Fibroblast of lung (primary cell): ENCODE data around the gene TMEM9.

ENCODE experiments used
- CTCF ChIP-seq, 2 donors: IDR thresholded peaks in 1 of 2; conservative IDR thresholded peaks in 1 of 2; 1 replicate in 1 of 2; 2 replicates in 1 of 2; pipeline ENCODE4 v1.5.1; 2011 to 2012; ENCODE audit warnings: low read length in 2 of 2, control low read depth in 1 of 2, inconsistent platforms in 1 of 2, low read depth in 1 of 2, mild to moderate bottlenecking in 1 of 2
- EZH2 ChIP-seq: IDR thresholded peaks from 2 replicates; pipeline ENCODE4 v1.5.1; 2012; ENCODE audit warnings: low read length, control low read depth, mild to moderate bottlenecking; ENCODE audit errors: missing control alignments

- TF ChIP-seq CTCF (conservative IDR thresholded peaks at IDR 0.05 in 1 of 2, IDR thresholded peaks at IDR 0.05 in 1 of 2; ENCODE audit: low read depth in 1 of 2, low read length in 2 of 2) (no peak), EZH2 (no peak)
Observed at GRCh38 chr1:201163707-201164106, 9.4 kb upstream of the TMEM9 start.
